ENCODE measurements around the gene PPP2R5E.

DNA sequence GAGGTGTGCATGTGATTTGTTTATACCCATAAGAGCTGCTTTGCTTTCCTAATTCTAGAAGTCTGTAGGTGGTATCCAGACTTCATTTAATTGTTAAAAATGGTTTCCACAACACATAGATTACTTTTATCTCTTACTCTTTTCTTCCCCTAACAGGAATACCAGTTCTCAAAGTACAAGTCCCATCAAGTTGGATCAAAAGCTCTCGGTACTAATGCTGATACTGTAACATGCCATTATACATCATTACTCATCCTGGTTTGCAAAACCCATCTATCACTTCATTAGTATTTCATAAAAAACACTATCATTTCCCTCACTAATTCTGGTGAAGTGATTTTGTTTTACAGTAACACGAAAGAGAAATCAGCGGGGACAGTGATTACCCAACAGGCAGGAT lies 94.3 kb downstream of the PPP2R5E start:
- TF ChIP-seq POLR2A (IDR thresholded peaks at IDR 0.05) = no peak
- TF ChIP-seq, protein P1, sequence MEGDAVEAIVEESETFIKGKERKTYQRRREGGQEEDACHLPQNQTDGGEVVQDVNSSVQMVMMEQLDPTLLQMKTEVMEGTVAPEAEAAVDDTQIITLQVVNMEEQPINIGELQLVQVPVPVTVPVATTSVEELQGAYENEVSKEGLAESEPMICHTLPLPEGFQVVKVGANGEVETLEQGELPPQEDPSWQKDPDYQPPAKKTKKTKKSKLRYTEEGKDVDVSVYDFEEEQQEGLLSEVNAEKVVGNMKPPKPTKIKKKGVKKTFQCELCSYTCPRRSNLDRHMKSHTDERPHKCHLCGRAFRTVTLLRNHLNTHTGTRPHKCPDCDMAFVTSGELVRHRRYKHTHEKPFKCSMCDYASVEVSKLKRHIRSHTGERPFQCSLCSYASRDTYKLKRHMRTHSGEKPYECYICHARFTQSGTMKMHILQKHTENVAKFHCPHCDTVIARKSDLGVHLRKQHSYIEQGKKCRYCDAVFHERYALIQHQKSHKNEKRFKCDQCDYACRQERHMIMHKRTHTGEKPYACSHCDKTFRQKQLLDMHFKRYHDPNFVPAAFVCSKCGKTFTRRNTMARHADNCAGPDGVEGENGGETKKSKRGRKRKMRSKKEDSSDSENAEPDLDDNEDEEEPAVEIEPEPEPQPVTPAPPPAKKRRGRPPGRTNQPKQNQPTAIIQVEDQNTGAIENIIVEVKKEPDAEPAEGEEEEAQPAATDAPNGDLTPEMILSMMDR (IDR thresholded peaks at IDR 0.05) = no peak
